Glomerular visceral epithelial cell (primary cell): ENCODE data around the gene MICAL2.

ENCODE experiments used
- DNase-seq: peaks from one replicate; pipeline ENCODE4 v3.0.0-alpha.2; 2016; ENCODE audit errors: extremely low spot score

The MICAL2 gene

GRCh38 chr11:12156301-12157140, 46.1 kb downstream of the MICAL2 start:
- DNase-seq: no peak

- peak; percentile 47 for DNase-seq
Observed at GRCh38 chr11:12157241-12157661, 46.9 kb downstream of the MICAL2 start.

- DNase-seq: no peak
Observed at GRCh38 chr11:12158909-12159308, 48.5 kb downstream of the MICAL2 start.

GRCh38 chr11:12159351-12160099, 49.1 kb downstream of the MICAL2 start:
- DNase-seq: peak; percentile 69

GRCh38 chr11:12160231-12160630, 49.8 kb downstream of the MICAL2 start:
- DNase-seq: no peak

- peak; percentile 68 for DNase-seq
Observed at GRCh38 chr11:12160680-12161079, 50.3 kb downstream of the MICAL2 start.

GRCh38 chr11:12161137-12161536, 50.7 kb downstream of the MICAL2 start:
- no peak for DNase-seq

- DNase-seq: no peak
Observed at GRCh38 chr11:12161603-12162350, 51.4 kb downstream of the MICAL2 start.

- no peak for DNase-seq
Observed at GRCh38 chr11:12162652-12163051, 52.3 kb downstream of the MICAL2 start.

- DNase-seq: peak; percentile 82
Observed at GRCh38 chr11:12163181-12163941, 53.0 kb downstream of the MICAL2 start.

GRCh38 chr11:12164061-12165014, 53.9 kb downstream of the MICAL2 start:
- DNase-seq: peak; percentile 88

GRCh38 chr11:12165237-12165875, 55.0 kb downstream of the MICAL2 start:
- DNase-seq: no peak

GRCh38 chr11:12166299-12167060, 56.1 kb downstream of the MICAL2 start:
- no peak for DNase-seq

- peak; percentile 89 for DNase-seq
Observed at GRCh38 chr11:12167061-12168000, 56.9 kb downstream of the MICAL2 start.

GRCh38 chr11:12168114-12168513, 57.7 kb downstream of the MICAL2 start:
- no peak for DNase-seq

- DNase-seq: no peak
Observed at GRCh38 chr11:12169822-12170221, 59.4 kb downstream of the MICAL2 start.

- DNase-seq: no peak
Observed at GRCh38 chr11:12170501-12170900, 60.1 kb downstream of the MICAL2 start.

- DNase-seq: no peak
Observed at GRCh38 chr11:12170984-12171383, 60.6 kb downstream of the MICAL2 start.
